Measurements from ENCODE around the gene HPDL. TPM values are rescaled to one million over a fixed set of nuclear protein-coding genes. Genes with fewer than 3 reads are reported as not detected.

HPDL gene
- total and polyA plus RNA-seq, 3 experiments from 2014 or later = 1.4 to 42.4 (median 41.5) TPM

DNA sequence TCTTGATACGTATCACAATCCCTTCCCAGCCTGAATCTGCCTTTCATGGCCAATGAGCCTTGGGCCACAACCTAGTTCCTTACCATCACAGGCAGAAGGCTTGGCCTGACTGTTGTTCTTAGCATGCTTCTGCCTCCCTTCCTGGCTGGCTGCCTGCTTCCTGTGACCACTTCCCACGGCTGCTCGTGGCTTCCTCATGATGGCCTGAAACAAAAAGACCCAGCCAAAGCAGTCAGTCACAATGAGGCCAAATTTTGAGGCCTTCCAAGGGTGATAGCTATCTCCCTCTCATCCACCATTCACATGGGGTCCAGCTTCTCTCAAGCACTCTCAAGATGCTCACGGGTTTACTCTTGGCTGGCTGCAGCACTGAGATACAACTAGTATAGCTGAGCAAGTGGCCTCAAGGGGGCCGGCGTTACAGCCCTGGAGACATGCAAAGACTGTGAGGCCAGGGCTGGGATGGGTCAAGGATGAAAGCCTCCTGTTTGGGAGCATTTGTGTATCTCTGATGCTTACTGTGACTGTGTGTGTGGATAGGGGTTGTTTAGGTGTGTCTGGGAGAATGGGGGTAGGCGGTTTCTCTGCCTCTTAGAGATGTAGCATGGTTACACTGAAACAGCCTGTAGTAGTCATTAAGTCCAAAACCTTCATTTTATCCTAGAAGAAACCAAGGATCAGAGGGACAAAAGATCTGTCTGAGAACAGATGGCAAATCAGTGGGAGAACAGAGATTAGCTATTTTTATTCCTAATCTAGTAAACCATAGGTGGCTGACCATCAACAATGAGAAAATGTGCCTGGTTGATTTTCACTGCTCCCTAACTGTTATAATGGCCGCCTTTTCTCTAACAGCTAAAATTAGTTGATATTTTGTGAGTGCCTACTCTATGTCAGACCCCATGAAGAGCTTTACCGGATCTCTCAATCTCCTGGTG is 7.9 kb downstream of the HPDL start:
- Histone ChIP-seq H3K27ac (ENCODE audit: low read depth, low read length) (no peak overlapping the region), H3K4me1 (ENCODE audit: insufficient read depth, low read length) (peaks cover 16% of the 10 kb centered on the region), H3K27me3 (ENCODE audit: insufficient read depth, low read length, poor library complexity, severe bottlenecking) (no peaks in the 10 kb centered on the region), H3K4me3 (ENCODE audit: low read length) (no peak overlapping the region), H3K9me3 (ENCODE audit: low read length) (no peaks in the 10 kb centered on the region), H3K36me3 (ENCODE audit: insufficient read depth, low read length) (peaks cover 10% of the 10 kb centered on the region)
- POLR2A ChIA-PET = no interaction called here
- Mint-ChIP-seq H3K4me1 (peaks cover 31 to 50% (median 44%) of the 10 kb centered on the region in 3 donors), H3K4me3 (peak overlapping the region in 1 of 7 donors; percentile 31), H3K27me3 (no peaks in the 10 kb centered on the region), H3K36me3 (peaks cover 0 to 48% (median 2%) of the 10 kb centered on the region in 3 donors), H3K27ac (peak overlapping the region in 7 of 8 donors; percentile 3 to 77 (median 47)), H3K9me3 (no peaks in the 10 kb centered on the region)
- CTCF ChIA-PET = interaction anchor here (0.8 to 1.4 kb wide), 2 partner anchors 31 to 235 kb away, joined by 3 to 4 read pairs; no protein-coding TSS in a partner anchor
- DNase-seq = no peak

DNA sequence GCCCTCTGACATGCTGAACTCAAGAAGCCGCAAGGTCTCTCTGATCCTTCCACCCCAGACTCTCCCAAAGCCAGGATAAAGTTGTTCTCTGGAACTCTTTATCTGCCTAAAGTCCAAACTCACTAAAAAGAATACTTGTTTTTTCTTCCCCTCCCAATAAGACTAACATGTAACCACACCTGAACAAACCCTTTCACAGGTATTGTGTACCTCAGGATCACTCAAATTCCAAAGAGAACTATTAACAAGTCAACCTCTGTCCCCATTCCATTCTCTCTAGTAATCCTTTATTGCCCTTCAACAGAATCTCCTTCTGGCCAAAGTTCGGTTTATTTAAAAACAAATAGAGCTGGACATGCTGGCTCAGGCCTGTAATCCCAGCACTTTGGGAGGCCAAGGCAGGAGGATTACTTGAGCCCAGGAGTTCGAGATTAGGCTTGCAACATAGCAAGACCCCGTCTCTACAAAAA is 9.2 kb downstream of the HPDL start:
- Mint-ChIP-seq H3K27me3 (no peaks in the 10 kb centered on the region), H3K9me3 (no peaks in the 10 kb centered on the region), H3K36me3 (peaks cover 0 to 42% (median 2%) of the 10 kb centered on the region in 3 donors), H3K27ac (peak overlapping the region in 1 of 8 donors; percentile 30), H3K4me1 (peaks cover 40 to 60% (median 54%) of the 10 kb centered on the region in 3 donors), H3K4me3 (no peak overlapping the region)
- Histone ChIP-seq H3K4me1 (ENCODE audit: insufficient read depth, low read length) (peaks cover 22% of the 10 kb centered on the region), H3K36me3 (ENCODE audit: insufficient read depth, low read length) (peaks cover 5% of the 10 kb centered on the region), H3K27ac (ENCODE audit: low read depth, low read length) (no peak overlapping the region), H3K4me3 (ENCODE audit: low read length) (no peak overlapping the region), H3K27me3 (ENCODE audit: insufficient read depth, low read length, poor library complexity, severe bottlenecking) (no peaks in the 10 kb centered on the region), H3K9me3 (ENCODE audit: low read length) (no peaks in the 10 kb centered on the region)
- ChIA-PET CTCF (interaction anchor here (1.2 kb wide), 1 partner anchor 157 kb away, joined by 3 read pairs; no protein-coding TSS in a partner anchor), POLR2A (no interaction called here)
- DNase-seq = no peak

DNA sequence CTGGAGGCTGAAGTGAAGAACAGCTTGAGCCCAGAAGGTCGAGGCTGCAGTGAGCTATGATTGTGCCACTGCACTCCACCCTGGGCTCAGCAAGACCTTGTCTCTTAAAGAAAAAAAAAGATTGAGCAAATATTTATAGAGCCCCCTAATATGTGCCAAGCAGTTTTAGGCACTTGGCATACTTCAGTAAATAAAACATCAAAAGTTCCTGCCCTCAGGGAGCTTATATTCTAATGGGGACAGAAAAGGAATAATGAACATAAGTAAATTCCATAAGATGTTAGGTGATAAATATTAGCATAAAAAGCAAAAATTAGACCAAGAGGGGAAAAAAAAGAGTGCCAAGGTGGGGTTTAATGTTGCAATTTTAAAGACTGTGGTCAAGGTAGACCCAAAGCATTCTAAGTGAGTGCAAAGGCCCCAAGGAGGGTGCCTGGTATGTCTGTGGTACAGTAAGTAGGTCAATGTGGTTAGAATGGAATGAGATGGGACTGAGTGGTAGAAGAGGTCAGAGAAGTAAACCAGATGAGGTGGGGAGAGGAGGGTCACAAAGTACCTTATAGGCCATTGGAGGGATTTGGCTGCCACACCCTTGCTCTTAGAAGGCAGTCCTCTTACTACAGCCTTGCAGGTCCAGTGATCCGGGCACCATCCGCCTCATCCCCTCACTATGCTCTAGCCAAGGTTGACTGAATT is 11.1 kb downstream of the HPDL start:
- Histone ChIP-seq H3K36me3 (ENCODE audit: insufficient read depth, low read length) (peaks cover 17% of the 10 kb centered on the region), H3K9me3 (ENCODE audit: low read length) (no peaks in the 10 kb centered on the region), H3K4me1 (ENCODE audit: insufficient read depth, low read length) (peaks cover 41% of the 10 kb centered on the region), H3K27me3 (ENCODE audit: insufficient read depth, low read length, poor library complexity, severe bottlenecking) (no peaks in the 10 kb centered on the region), H3K4me3 (ENCODE audit: low read length) (no peak overlapping the region), H3K27ac (ENCODE audit: low read depth, low read length) (no peak overlapping the region)
- POLR2A ChIA-PET = interaction anchor here (0.8 kb wide), 1 partner anchor 327 kb away, joined by 3 read pairs; no protein-coding TSS in a partner anchor
- peaks cover 55 to 78% (median 72%) of the 10 kb centered on the region in 3 donors for H3K4me1 Mint-ChIP-seq
- H3K4me3 Mint-ChIP-seq = peak overlapping the region; percentile 34 to 99 (median 77)
- H3K27ac Mint-ChIP-seq = peak overlapping the region in 7 of 8 donors; percentile 73 to 99 (median 91)
- peaks cover 0 to 44% (median 2%) of the 10 kb centered on the region in 3 donors for H3K36me3 Mint-ChIP-seq
- H3K27me3 Mint-ChIP-seq = no peaks in the 10 kb centered on the region
- DNase-seq = no peak
- no peaks in the 10 kb centered on the region for H3K9me3 Mint-ChIP-seq
- CTCF ChIA-PET = interaction anchor here (1.4 kb wide), 1 partner anchor 323 kb away, joined by 6 read pairs; no protein-coding TSS in a partner anchor

DNA sequence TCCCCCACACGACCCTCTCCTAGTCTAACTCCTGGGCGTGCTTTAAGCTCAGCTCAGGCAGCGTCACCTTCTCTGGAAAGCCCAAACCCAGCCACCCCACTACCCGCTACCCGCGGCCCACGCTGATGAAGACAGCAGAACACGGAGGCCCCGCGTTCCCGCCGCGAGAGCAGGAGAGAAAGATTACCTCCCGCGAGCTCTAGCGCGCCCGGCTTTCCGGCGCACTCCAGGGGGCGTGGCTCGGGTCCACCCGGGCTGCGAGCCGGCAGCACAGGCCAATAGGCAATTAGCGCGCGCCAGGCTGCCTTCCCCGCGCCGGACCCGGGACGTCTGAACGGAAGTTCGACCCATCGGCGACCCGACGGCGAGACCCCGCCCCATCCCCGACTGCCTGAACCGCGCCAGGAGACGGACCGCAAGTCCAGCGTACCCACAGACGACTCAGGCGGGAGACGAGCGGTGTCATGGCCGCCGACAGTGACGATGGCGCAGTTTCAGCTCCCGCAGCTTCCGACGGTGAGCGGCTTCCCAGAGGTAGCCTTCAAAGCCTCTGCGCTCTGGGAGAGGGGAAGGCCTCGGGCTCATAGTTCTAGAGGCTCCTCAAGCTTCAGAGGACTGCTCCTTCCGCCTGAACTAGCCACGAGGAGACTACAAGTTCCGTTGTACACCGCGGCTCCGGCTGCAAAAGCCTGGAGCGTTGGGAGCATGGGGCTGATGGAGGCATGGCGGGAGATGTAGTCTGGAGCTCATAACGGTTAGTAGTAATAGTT is 13.3 kb downstream of the HPDL start, which contains the start of the genes MUTYH and TOE1:
MUTYH (minus strand) TSS at position 652 of the 770 bp plus-strand sequence. CDS start 5,935 bp downstream, outside the sequence.
TOE1 (plus strand) TSS at position 382 of the 770 bp plus-strand sequence; CDS start at position 465, 83 bp downstream.
- ChIA-PET POLR2A (interaction anchor here (0.5 to 3.4 kb wide), 31 partner anchors 13 to 1690 kb away, joined by 3 to 50 read pairs (median 4); partner anchors contain the start of genes CCDC163, GPBP1L1, HECTD3 and HPDL), CTCF (interaction anchor here (0.7 to 3.6 kb wide), 18 partner anchors 9 to 547 kb away, joined by 3 to 33 read pairs (median 4); partner anchors contain the start of genes CCDC163, HECTD3, HPDL and MMACHC)
- Histone ChIP-seq H3K9me3 (ENCODE audit: low read length) (no peaks in the 10 kb centered on the region), H3K4me3 (ENCODE audit: low read length) (peak within 1 kb of the TSS; percentile 99), H3K27me3 (ENCODE audit: insufficient read depth, low read length, poor library complexity, severe bottlenecking) (no peaks in the 10 kb centered on the region), H3K4me1 (ENCODE audit: insufficient read depth, low read length) (peaks cover 43% of the 10 kb centered on the region), H3K27ac (ENCODE audit: low read depth, low read length) (peak within 1 kb of the TSS; percentile 99), H3K36me3 (ENCODE audit: insufficient read depth, low read length) (peaks cover 27% of the 10 kb centered on the region)
- H3K36me3 Mint-ChIP-seq = peaks cover 0 to 43% (median 2%) of the 10 kb centered on the region in 3 donors
- peaks cover 48 to 68% (median 61%) of the 10 kb centered on the region in 3 donors for H3K4me1 Mint-ChIP-seq
- H3K9me3 Mint-ChIP-seq = no peaks in the 10 kb centered on the region
- H3K27me3 Mint-ChIP-seq = no peaks in the 10 kb centered on the region
- peak within 1 kb of the TSS; percentile 97 to 99 (median 99) for H3K27ac Mint-ChIP-seq
- DNase-seq = peak; percentile 84 to 92 (median 89)
- H3K4me3 Mint-ChIP-seq = peak within 1 kb of the TSS; percentile 99 to 100 (median 100)

DNA sequence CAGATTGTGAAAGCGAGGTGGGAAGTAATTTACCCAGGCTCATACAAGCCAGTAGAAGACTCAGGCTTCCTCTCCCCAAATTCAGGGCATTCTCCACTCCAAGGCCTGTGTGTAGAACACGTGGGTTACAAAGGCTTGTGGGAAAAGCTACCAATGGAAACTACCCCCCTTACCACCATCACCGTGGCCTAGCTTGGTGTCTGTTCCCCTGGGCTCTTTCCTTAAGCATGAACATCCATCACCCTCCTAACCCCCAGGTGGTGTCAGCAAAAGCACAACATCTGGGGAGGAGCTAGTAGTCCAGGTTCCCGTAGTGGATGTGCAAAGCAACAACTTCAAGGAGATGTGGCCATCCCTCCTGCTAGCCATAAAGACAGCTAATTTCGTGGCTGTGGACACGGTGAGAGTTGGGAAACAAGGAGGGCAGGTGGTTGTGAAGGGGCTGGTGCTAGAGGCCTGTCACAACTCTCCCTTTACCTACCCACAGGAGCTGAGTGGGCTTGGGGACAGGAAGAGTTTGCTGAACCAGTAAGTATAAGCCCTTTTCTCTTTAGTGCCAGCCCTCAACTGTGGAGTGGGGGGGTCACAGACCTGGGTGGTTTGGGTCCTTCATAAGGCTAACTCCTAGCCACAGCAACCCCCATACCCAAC is 14.2 kb downstream of the HPDL start:
- Histone ChIP-seq H3K27ac (ENCODE audit: low read depth, low read length) (peak overlapping the region; percentile 99), H3K36me3 (ENCODE audit: insufficient read depth, low read length) (peaks cover 27% of the 10 kb centered on the region), H3K4me3 (ENCODE audit: low read length) (peak overlapping the region; percentile 99), H3K27me3 (ENCODE audit: insufficient read depth, low read length, poor library complexity, severe bottlenecking) (no peaks in the 10 kb centered on the region), H3K9me3 (ENCODE audit: low read length) (no peaks in the 10 kb centered on the region), H3K4me1 (ENCODE audit: insufficient read depth, low read length) (peaks cover 43% of the 10 kb centered on the region)
- peaks cover 45 to 64% (median 56%) of the 10 kb centered on the region in 3 donors for H3K4me1 Mint-ChIP-seq
- H3K36me3 Mint-ChIP-seq = peaks cover 0 to 53% (median 2%) of the 10 kb centered on the region in 3 donors
- no peak for DNase-seq
- no peaks in the 10 kb centered on the region for H3K27me3 Mint-ChIP-seq
- POLR2A ChIA-PET = interaction anchor here (0.6 to 3.4 kb wide), 16 partner anchors 14 to 1691 kb away, joined by 3 to 50 read pairs (median 5); partner anchors contain the start of genes CCDC163, HECTD3, HPDL and KDM4A
- peak overlapping the region; percentile 97 to 99 (median 99) for H3K27ac Mint-ChIP-seq
- CTCF ChIA-PET = interaction anchor here (1.0 to 3.6 kb wide), 10 partner anchors 13 to 522 kb away, joined by 3 to 33 read pairs (median 10); partner anchors contain the start of genes CCDC163, HECTD3, HPDL and MMACHC
- peak overlapping the region; percentile 99 to 100 (median 100) for H3K4me3 Mint-ChIP-seq
- no peaks in the 10 kb centered on the region for H3K9me3 Mint-ChIP-seq

DNA sequence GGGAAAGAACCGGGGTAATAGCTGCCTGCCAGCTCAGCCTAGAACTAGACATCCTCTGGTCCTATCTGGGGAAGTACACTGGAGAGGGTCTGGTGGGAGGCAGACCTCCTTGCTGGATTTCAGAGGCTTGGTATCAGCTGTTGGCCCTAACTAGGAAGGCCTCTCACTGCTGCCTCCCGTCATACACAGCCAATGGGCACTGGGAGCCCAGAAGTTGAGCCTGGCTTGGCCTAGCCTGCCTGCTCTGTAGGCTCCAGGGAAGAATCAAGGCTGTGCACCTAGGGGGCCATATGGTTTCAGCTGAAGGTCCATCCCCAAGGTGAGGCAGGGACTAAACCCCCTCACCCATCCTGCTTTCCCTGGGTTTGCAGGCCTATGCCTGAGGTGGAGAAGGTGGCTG is 17.8 kb downstream of the HPDL start:
- no peaks in the 10 kb centered on the region for H3K27me3 Mint-ChIP-seq
- Histone ChIP-seq H3K4me3 (ENCODE audit: low read length) (no peak overlapping the region), H3K9me3 (ENCODE audit: low read length) (no peaks in the 10 kb centered on the region), H3K36me3 (ENCODE audit: insufficient read depth, low read length) (peaks cover 27% of the 10 kb centered on the region), H3K27ac (ENCODE audit: low read depth, low read length) (no peak overlapping the region), H3K27me3 (ENCODE audit: insufficient read depth, low read length, poor library complexity, severe bottlenecking) (no peaks in the 10 kb centered on the region), H3K4me1 (ENCODE audit: insufficient read depth, low read length) (peaks cover 27% of the 10 kb centered on the region)
- no peak for DNase-seq
- peaks cover 0 to 60% (median 2%) of the 10 kb centered on the region in 3 donors for H3K36me3 Mint-ChIP-seq
- ChIA-PET POLR2A (interaction anchor here (0.5 kb wide), 1 partner anchor 54 kb away, joined by 5 read pairs; no protein-coding TSS in a partner anchor), CTCF (no interaction called here)
- H3K27ac Mint-ChIP-seq = peak overlapping the region in 4 of 8 donors; percentile 6 to 69 (median 44)
- H3K9me3 Mint-ChIP-seq = no peaks in the 10 kb centered on the region
- peaks cover 24 to 37% (median 29%) of the 10 kb centered on the region in 3 donors for H3K4me1 Mint-ChIP-seq
- no peak overlapping the region for H3K4me3 Mint-ChIP-seq
